ENCODE results near the gene NT5E.

DNA sequence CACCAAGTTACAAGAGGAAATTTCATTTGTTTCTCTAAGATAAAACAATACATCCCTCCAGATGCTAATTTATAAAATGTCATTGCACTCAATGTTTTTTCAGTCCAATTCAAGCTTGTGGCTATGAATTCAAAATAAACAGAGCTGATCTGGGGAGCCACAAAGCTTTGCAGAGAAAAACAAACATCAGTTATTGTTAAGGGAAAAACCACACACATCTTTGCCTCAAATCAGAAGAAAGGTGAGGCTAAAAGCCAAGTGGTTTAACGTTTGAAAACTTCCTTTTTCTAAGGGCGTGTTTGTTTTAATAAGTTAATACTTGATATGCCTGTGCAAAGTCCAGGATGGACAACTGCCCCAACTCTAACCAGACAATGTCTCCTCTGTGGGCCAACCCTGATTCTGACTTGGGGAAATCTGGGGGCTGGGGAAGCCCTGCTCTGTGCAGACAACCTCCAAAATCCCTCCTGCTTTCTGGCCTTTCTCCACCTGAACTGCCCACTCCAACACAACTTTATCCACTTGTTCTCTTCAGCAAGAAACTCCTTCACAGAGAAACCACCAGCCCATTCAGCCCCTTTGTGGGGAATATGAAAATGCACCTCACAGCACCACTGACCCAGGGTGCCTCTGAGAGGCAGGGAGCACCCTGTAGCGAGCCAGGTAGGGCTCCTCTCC is 44.6 kb upstream of the NT5E start:
- no peak for TF ChIP-seq HDGF (IDR thresholded peaks at IDR 0.05; ENCODE audit: borderline replicate concordance)
- no peak for TF ChIP-seq TARDBP (IDR thresholded peaks at IDR 0.05)
- no peak for TF ChIP-seq SP1 (IDR thresholded peaks at IDR 0.05)
- TF ChIP-seq FOXK2 (IDR thresholded peaks at IDR 0.05): no peak
- no peak for TF ChIP-seq FOXM1 (IDR thresholded peaks at IDR 0.05; ENCODE audit: borderline replicate concordance)
- TF ChIP-seq, protein P1, sequence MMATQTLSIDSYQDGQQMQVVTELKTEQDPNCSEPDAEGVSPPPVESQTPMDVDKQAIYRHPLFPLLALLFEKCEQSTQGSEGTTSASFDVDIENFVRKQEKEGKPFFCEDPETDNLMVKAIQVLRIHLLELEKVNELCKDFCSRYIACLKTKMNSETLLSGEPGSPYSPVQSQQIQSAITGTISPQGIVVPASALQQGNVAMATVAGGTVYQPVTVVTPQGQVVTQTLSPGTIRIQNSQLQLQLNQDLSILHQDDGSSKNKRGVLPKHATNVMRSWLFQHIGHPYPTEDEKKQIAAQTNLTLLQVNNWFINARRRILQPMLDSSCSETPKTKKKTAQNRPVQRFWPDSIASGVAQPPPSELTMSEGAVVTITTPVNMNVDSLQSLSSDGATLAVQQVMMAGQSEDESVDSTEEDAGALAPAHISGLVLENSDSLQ (IDR thresholded peaks at IDR 0.05): no peak
- no peak for TF ChIP-seq ARNT (IDR thresholded peaks at IDR 0.05)
- no peak for TF ChIP-seq NFRKB (IDR thresholded peaks at IDR 0.05)
- no peak for TF ChIP-seq BHLHE40 (IDR thresholded peaks at IDR 0.05; ENCODE audit: borderline replicate concordance)
- TF ChIP-seq ELF4 (IDR thresholded peaks at IDR 0.05): no peak
